Fibroblast of lung (primary cell): ENCODE results near the gene TM9SF1. TPM values are rescaled to one million over a fixed set of nuclear protein-coding genes. Genes with fewer than 3 reads are reported as not detected.

ENCODE experiments used
- DNase-seq, 2 donors: peaks; one replicate each; pipeline versions ENCODE4 v3.0.0 to v3.0.0-alpha.2; 2010; ENCODE audit warnings: low read depth in 2 of 2
- H2AFZ ChIP-seq: 2 replicates; pipeline ENCODE4 v1.5.1; 2012; ENCODE audit warnings: low read length, control low read depth, inconsistent platforms
- H3K27ac ChIP-seq: 2 replicates; pipeline ENCODE4 v1.5.1; 2011; ENCODE audit warnings: low read length, control low read depth; ENCODE audit not compliant: insufficient read depth
- H3K27me3 ChIP-seq: 2 replicates; pipeline ENCODE4 v1.5.1; 2011; ENCODE audit warnings: mild to moderate bottlenecking, low read length; ENCODE audit not compliant: control insufficient read depth, insufficient read depth
- H3K36me3 ChIP-seq: 2 replicates; pipeline ENCODE4 v1.5.1; 2011; ENCODE audit warnings: low read length; ENCODE audit not compliant: control insufficient read depth, insufficient read depth
- H3K4me1 ChIP-seq: 2 replicates; pipeline ENCODE4 v1.5.1; 2011; ENCODE audit warnings: low read length; ENCODE audit not compliant: control insufficient read depth, insufficient read depth; ENCODE audit errors: extremely low read depth
- H3K4me2 ChIP-seq: 2 replicates; pipeline ENCODE4 v1.5.1; 2011; ENCODE audit warnings: low read length, control low read depth; ENCODE audit not compliant: insufficient read depth; ENCODE audit errors: extremely low read depth
- H3K4me3 ChIP-seq, 4 experiments: fragments of 200-600 bp in 1 of 4; sonication (generic) in 1 of 4; replicated peaks in 1 of 4; 2 replicates each; pipeline ENCODE4 v1.5.1; 2011 to 2016; ENCODE audit warnings: low read length in 4 of 4, low read depth in 3 of 4, mild to moderate bottlenecking in 3 of 4, control low read depth in 2 of 4, inconsistent platforms in 1 of 4, mixed read lengths in 1 of 4; ENCODE audit not compliant: insufficient read depth in 1 of 4; ENCODE audit errors: control extremely low read depth in 1 of 4
- H3K79me2 ChIP-seq: 2 replicates; pipeline ENCODE4 v1.5.1; 2012; ENCODE audit warnings: mild to moderate bottlenecking, low read length, inconsistent platforms; ENCODE audit not compliant: control insufficient read depth, insufficient read depth
- H3K9ac ChIP-seq: 2 replicates; pipeline ENCODE4 v1.5.1; 2011; ENCODE audit warnings: mild to moderate bottlenecking, low read length, control low read depth; ENCODE audit not compliant: insufficient read depth
- H3K9me3 ChIP-seq: 2 replicates; pipeline ENCODE4 v1.5.1; 2012; ENCODE audit warnings: low read depth, low read length; ENCODE audit not compliant: control insufficient read depth, insufficient read depth
- H4K20me1 ChIP-seq: 2 replicates; pipeline ENCODE4 v1.5.1; 2011; ENCODE audit warnings: low read length; ENCODE audit not compliant: control insufficient read depth, insufficient read depth; ENCODE audit errors: extremely low read depth
- EZH2 ChIP-seq: IDR thresholded peaks from 2 replicates; pipeline ENCODE4 v1.5.1; 2012; ENCODE audit warnings: low read length, control low read depth, mild to moderate bottlenecking; ENCODE audit errors: missing control alignments
- polyA plus RNA-seq, 2 donors: library from polyadenylated mRNA; depleted of rRNA in 1 of 2; stranded (reverse) in 1 of 2; unstranded in 1 of 2; fragments of >200 nt; gene quantifications; 2 replicates each; pipeline ENCODE4 v1.2.1, GENCODE V29; 2011 to 2012; ENCODE audit warnings: missing spikeins in 1 of 2
- total RNA-seq: library from RNA; depleted of rRNA; stranded (reverse); fragments of >200 nt; gene quantifications from 2 replicates; pipeline ENCODE4 v1.2.1, GENCODE V29; 2014
- TF ChIP-seq, protein P1 (sequence below), 2 donors: IDR thresholded peaks in 1 of 2; conservative IDR thresholded peaks in 1 of 2; 1 replicate in 1 of 2; 2 replicates in 1 of 2; pipeline ENCODE4 v1.5.1; 2011 to 2012; ENCODE audit warnings: low read length in 2 of 2, control low read depth in 1 of 2, inconsistent platforms in 1 of 2, low read depth in 1 of 2, mild to moderate bottlenecking in 1 of 2

The TM9SF1 gene
- total and polyA plus RNA-seq, 2 donors (not counting 1 experiment from before 2014, with no cell fraction given), result 61.6 to 65.1 TPM

GRCh38 chr14:24144451-24144850 lies 50.8 kb downstream of the TM9SF1 start:
- Histone ChIP-seq H3K9me3 (no peaks in the 10 kb centered on the region), H3K27ac (no peak overlapping the region), H3K27me3 (no peaks in the 10 kb centered on the region), H3K4me3 (no peak overlapping the region), H2AFZ (no peak overlapping the region), H3K9ac (no peak overlapping the region), H4K20me1 (no peaks in the 10 kb centered on the region), H3K4me2 (no peak overlapping the region), H3K4me1 (peaks cover 10% of the 10 kb centered on the region), H3K36me3 (peaks cover 4% of the 10 kb centered on the region), H3K79me2 (peaks cover 43% of the 10 kb centered on the region)
- DNase-seq, result no peak
- TF ChIP-seq EZH2, result no peak
- TF ChIP-seq, protein P1, sequence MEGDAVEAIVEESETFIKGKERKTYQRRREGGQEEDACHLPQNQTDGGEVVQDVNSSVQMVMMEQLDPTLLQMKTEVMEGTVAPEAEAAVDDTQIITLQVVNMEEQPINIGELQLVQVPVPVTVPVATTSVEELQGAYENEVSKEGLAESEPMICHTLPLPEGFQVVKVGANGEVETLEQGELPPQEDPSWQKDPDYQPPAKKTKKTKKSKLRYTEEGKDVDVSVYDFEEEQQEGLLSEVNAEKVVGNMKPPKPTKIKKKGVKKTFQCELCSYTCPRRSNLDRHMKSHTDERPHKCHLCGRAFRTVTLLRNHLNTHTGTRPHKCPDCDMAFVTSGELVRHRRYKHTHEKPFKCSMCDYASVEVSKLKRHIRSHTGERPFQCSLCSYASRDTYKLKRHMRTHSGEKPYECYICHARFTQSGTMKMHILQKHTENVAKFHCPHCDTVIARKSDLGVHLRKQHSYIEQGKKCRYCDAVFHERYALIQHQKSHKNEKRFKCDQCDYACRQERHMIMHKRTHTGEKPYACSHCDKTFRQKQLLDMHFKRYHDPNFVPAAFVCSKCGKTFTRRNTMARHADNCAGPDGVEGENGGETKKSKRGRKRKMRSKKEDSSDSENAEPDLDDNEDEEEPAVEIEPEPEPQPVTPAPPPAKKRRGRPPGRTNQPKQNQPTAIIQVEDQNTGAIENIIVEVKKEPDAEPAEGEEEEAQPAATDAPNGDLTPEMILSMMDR (conservative IDR thresholded peaks at IDR 0.05 in 1 of 2, IDR thresholded peaks at IDR 0.05 in 1 of 2; ENCODE audit: low read depth in 1 of 2, low read length in 2 of 2), result no peak

DNA sequence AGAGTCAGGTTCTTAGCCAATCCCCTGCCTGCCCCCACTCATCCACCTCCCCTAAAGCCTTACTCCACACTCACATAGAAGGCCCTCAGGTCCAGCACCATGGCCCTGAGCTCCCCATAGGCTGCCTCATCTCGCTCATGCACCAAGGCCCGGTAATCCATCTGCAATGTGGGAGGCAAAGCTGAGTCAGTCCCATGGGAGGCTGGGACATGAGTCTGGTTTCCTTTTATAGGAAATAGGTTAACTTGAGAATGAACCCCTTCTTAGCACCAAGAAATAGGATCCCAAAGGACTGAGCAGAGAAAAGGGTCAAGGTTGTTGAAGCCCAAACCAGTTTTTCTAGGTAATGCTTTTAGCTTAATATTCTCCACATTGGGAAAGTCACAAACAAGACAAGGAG lies 51.7 kb downstream of the TM9SF1 start:
- H3K27me3 ChIP-seq, result no peaks in the 10 kb centered on the region
- peaks cover 10% of the 10 kb centered on the region for H3K4me1 ChIP-seq
- TF ChIP-seq, protein P1 (conservative IDR thresholded peaks at IDR 0.05 in 1 of 2, IDR thresholded peaks at IDR 0.05 in 1 of 2; ENCODE audit: low read depth in 1 of 2, low read length in 2 of 2), result no peak
- no peak for TF ChIP-seq EZH2
- H2AFZ ChIP-seq, result no peak overlapping the region
- H3K4me3 ChIP-seq, result no peak overlapping the region
- H3K4me2 ChIP-seq, result no peak overlapping the region
- no peak overlapping the region for H3K27ac ChIP-seq
- peaks cover 2% of the 10 kb centered on the region for H3K36me3 ChIP-seq
- no peaks in the 10 kb centered on the region for H4K20me1 ChIP-seq
- no peak overlapping the region for H3K9ac ChIP-seq
- peak in 1 of 2 donors; percentile 9 for DNase-seq
- no peaks in the 10 kb centered on the region for H3K9me3 ChIP-seq
- H3K79me2 ChIP-seq, result peaks cover 44% of the 10 kb centered on the region

DNA sequence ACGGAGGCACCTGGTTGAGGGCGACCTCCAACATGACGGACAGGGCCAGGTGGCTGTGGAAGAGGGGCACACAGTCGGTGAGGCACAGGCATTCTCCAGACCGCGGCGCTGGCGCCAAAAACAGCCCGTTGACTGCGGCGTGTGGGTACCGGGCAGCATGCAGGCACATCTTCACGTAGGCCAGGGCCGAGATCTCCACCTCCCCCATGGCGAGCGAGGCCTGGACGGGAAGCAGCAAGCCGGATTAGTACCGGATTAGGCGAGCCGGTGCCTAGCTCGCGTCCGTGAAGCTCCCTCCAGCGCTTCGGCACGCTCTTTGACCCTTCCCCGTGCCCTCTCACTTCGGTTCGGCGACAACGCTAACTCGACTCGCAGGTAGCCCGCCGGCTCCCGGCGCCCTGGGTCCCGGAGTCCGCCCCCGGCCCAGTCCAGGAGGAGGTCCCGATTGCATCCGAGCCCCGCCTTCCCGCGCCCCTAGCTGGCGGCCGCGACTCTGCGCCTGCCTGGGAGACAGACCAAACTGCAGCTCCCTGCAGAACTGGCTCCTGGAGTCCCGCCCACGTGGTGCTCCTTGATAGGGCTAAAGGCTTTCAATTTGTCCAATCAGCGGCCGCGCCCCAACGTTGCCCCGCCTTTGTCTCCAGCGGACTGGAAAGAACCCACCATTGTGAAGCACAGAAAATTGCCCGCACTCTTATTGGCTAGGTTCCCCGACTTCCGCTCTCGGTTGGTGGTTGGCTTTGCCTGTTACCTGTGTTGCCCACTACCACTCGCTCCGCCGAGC lies 54.0 kb downstream of the TM9SF1 start, which contains the start of gene EMC9:
EMC9 (minus strand) TSS at position 495 of the 784 bp plus-strand sequence; CDS start at position 208, 287 bp downstream.
- Histone ChIP-seq H3K4me2 (peak within 1 kb of the TSS; percentile 79), H3K9ac (peak within 1 kb of the TSS; percentile 79), H3K9me3 (no peaks in the 10 kb centered on the region), H3K4me3 (peak within 1 kb of the TSS; percentile 82 to 85 (median 84)), H3K27me3 (no peaks in the 10 kb centered on the region), H4K20me1 (no peaks in the 10 kb centered on the region), H3K36me3 (peaks cover 9% of the 10 kb centered on the region), H3K27ac (peak within 1 kb of the TSS; percentile 87), H2AFZ (peak within 1 kb of the TSS; percentile 88), H3K4me1 (peaks cover 15% of the 10 kb centered on the region), H3K79me2 (peaks cover 44% of the 10 kb centered on the region)
- peak; percentile 99 for DNase-seq
- no peak for TF ChIP-seq EZH2
- TF ChIP-seq, protein P1 (conservative IDR thresholded peaks at IDR 0.05 in 1 of 2, IDR thresholded peaks at IDR 0.05 in 1 of 2; ENCODE audit: low read depth in 1 of 2, low read length in 2 of 2), result peak in 1 of 2 donors; percentile 34
